DMS 273 (cell line): Measurements from ENCODE around the gene ISM1.

Experiments used
- DNase-seq: peaks from one replicate; lab custom pipeline; 2025; ENCODE audit not compliant: unreplicated experiment; lab: John Stamatoyannopoulos, UW

ISM1 gene

DNA sequence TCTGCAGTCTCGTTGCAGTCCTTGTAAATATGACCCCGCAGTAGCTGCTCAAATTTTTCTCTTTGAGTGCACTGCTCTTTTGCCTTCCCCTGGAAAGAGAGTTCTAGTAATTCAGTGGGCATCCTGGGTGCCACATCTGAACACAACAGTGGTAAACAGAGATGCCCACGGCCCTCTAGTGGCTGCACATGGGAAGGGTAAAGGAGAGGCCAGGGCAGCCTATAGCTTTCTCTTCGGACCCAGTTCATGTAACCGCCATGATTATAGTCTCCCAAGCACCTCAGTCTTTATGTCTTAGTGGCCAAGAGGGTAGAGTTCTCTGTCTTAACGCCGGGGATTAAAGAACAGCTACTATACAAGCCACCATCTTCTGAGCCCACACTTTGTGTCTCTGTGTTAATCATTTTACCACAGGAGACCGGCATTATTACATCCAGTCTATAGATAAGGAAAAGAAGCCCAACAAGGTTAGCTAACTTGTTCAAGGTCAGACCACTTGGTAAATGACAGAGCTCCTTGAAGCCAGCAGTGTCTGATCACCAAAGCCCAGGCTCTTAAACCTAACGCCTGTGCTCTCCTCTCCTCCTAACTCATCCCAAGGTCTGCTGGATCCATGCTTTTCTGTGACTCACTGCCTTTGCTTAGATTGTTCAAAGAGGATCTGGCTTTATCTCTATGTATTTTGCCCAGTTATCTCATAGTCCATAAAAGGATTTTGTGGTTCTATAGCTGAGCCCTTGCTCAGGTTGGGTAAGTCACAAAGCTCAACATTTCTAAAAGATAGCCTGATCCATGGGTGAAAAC is 81.8 kb downstream of the ISM1 start:
- DNase-seq = peak; percentile 62

DNA sequence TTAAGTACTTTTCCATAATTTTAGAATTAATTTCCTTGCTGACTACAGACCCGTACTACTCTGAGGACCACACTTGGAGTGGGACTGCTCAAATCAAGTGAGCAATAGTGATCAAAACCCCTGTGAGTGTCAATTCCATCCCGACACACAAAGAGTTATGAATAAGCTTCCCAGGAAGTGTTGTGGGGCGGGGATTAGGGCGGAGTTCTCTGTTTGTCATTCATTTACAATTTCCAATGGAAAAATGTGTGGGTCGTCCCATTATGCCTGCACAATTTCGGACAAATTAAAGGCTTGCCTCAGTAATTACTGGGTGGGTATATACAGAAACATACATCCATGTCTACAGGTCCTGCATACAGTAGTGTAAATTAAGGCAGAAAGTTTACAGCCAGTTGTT is 84.2 kb downstream of the ISM1 start:
- no peak for DNase-seq

DNA sequence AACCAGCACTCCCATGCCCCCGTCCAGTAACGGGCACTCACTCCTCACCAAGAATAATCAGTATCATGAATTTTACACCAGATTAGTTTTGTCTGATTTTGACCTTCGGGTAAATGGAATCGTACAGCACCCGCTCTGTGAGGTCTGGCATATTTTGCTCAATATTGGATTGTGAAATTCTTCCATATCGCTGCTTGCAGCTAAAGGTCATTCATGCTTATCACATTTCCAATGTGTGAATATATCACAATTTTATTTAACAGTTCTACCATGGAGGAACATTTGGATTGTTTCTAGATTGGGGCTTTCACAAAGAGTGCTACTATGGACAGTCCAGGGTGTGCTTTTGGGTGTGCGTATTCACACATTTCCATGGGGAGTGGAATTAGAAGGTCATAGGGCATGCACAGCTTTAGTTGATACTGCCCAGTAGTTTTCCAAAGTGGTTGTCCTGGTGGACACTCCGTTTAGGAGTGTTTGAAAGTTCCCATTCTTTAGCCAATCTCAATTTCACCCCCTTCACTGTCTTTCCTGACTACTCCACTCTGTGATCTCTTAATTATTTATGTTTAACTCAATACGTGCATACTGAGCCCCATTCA is 86.6 kb downstream of the ISM1 start:
- no peak for DNase-seq

DNA sequence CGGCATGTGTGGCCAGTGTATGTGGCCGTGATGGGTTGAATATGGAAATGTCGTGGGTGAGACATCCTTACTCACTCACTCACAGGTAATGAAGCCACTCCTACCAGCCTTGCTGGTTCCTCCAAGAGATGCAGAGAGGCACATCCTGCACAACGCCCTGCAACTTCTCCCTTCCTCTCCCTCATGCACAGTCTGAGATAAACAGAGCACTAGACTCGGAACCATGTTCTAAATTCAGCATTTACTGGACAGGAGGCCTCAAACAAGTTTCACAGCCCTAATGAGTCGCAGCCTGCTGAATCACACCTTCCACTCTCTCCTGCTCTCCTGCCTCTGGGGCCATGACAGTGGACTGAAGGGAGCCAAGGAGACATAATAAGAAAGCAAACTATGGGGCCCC is 91.2 kb downstream of the ISM1 start:
- DNase-seq = no peak

DNA sequence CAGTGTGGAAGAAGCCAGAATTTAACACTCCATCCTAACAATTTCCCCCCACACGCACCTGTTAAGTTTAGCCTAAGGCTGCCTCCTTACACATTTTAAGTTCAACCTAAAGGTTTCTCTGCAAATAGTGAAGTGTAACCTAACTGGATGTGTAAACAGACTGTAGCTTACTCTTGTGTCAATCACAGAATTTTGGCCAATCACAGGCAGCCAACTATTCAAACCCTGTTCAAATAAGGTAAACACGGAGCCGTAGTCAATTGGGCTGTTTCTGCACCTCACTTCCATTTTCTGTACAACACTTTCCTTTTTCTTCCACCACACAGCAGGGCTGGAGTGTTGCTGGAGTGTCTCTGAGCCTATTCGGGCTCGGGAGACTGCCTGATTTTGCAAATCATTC is 92.1 kb downstream of the ISM1 start:
- DNase-seq = no peak

DNA sequence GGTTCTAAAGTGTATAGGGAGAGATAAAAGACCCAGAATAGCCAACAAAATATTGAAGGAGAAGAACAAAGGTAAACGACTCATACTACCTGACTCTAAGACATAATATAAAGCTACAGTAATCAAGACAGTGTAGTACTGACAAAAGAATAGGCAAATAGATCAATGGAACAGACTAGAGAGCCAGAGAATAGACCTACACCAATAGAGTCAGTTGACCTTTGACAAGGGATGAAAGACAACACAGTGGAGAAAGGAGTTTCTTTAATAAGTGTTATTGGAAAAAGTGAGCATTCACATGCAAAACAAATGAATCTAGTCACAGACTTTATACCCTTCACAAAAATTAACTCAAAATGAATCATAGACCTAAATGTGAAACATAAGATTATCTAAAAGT is 96.4 kb downstream of the ISM1 start:
- DNase-seq = no peak

DNA sequence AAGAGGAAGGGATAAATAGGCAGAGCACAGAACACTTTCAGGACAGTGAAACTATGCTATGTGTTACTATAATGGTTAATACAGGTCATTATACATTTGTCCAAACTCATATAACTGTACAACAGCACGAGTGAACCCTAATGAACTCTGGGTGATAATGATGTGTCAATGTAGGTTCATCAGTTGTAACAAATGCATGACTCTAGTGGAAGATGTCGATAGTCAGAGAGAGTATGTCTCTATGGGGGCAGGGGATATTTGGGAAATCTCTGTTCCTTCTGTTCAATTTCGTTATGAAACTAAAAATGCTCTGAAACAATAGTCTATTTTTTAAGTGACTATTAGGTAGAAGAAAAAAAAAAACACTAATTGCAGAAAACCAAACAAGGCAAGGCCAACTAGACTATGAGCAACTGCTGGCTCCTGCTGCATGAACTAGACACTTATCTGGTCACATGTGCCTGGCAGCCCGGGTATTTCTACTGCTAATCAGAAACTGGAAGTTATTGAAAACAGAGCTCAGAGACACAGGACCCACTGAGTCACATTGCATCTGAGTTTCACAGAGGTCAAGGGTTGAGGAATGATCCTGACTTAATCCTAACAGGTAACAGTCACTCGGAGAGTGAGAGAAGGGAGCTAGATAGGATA is 97.9 kb downstream of the ISM1 start:
- DNase-seq = no peak

DNA sequence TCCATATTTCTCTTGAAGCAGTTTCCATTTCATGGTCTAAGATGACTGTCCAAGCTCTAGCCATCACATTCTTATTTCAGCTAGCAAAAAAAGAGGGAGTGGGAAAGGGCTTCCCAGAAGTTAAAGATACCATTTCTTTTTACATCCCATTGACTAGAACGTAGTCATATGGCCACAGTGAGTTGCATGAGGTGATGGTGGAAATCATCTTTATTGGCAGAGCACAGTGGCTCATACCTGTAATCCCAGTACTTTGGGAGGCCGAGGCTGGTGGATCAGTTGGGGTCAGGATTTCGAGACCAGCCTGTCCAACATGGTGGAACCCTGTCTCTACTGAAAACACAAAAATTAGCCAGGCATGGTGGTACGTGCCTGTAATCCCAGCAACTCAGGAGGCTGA is 99.6 kb downstream of the ISM1 start:
- no peak for DNase-seq

DNA sequence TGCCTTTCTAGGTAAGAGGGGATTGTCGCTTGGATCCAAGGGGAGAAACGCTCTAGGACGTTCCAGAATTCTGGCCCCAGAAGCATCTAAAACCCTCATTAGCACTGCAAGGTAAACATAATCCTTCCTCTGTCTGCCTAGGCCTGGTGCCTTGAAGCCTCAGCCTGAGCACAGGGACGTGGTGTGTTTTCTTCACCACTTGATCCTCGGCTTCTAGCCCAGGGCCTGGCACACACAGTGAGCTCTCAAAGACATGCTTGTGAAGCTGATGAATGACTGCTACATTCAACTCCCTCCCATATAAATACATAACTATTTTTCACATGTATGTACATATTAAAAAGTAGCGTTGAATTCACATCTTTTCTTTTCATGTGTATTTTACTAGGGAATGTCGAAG is 100.3 kb downstream of the ISM1 start:
- DNase-seq = no peak

DNA sequence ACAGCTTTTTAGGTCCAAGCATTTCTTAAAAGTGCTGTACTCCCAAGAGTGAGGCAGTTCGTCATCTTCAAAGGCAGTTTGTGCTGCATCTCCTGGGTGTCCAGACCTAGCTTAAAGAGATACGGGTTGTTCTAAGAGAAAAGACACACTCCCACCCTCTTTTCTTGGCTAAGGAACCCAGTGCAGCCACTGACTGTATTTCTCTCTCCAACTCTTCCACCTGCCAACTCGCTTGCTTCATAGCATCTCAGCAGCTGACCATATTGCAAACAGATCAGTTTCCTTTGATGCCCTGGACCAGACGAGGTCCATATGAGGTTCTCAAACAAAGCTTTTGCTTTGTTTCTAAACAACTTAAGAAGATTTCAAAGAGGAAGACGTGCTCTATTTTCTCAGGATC is 101.1 kb downstream of the ISM1 start:
- DNase-seq = no peak

DNA sequence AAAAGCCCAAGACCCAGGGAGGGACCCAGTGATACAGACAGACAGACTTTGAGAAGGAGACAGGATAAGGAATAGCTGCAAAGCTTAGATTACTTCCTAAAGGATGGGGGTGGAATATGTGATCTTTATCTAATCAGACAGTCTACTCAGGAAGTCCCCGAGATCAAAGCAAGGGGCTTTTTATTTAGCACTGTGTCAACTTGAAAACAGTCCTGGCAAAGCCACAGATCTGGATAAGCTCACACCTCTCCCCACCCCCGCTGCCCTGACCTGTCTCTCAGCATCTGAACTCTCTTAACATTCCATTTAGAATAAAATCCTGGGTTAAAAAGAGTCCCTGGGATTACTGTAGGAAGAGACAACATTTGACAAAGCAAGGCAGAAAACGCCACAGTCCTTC is 101.5 kb downstream of the ISM1 start:
- no peak for DNase-seq

DNA sequence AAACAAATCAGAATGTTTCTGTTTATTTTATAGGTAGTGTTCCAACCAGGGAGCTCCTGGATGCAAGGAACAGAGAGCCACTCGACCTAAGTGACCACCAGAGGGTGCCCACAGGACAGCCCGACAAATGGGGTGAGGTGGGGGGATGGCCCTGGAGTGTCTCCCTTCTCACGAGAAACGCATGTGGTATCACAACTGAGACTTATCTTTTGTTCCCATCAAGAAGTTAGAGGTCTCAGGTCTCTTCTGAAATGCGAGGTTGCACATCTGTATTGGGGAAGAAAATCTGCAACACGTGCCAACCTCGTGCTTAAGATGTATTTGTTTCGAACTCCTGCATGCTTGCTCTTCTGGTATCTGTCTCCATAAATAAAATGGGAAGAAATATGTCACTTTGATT is 104.0 kb downstream of the ISM1 start:
- peak; percentile 45 for DNase-seq

DNA sequence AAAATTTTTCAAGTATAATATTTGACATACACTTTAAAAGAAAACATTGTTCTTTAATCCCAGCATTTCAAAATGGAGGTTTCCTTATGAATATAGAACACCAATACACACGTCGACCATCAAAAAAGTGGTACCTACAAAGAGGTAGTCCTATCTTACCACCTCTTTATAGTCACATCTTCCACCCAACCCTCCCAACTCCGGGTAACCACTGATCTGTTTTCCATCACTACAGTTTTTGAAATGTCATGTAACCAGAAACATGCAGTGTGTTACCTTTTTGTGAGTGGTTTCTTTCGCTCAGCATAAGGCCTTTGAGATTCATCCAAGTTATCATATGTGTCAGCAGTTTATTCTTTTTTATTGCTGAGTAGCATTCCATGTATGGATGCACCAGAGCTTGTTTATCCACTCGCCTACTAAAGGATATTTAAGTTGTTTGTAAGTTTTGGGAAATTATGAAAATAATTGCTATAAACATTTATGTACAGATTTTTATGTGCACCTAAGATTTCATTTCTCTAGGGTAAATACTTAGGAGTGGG is 104.8 kb downstream of the ISM1 start:
- DNase-seq = no peak

DNA sequence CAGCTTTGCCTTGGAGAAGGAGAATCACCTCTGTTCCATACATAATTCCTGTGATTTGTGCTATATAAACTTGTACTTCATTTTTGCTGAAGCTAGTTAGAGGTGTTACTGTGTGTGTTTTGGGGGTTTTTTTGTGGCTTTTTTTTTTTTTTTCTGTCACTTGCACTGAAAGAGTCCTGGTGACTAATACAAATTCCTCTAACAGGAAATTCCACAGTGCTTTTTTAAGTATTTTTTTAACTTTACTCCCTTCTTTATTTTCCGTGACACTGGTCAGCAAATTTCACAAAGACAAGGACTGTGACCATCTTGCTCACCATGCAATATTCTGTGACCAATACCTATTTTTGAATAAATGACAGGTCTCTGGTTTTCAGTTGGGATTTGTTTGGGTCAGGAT is 110.5 kb downstream of the ISM1 start:
- no peak for DNase-seq

DNA sequence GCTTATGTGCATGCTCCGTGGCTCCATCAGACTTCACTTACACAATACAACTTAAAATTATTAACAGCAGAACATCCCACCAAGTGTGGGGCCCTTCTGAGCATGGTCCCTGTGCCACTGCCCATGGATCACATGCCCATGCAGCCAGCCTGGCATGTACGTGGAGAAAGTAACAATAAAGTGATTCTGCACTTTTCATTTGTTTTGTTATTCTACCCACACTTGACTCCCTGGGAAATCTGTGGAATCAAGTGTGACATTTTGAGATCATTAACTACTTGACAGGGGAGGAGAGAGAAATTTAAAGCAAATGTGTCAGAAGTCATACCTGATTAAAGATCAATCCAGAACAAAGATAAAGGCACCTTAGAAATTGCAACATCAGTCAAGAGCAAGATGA is 112.0 kb downstream of the ISM1 start:
- DNase-seq = no peak

DNA sequence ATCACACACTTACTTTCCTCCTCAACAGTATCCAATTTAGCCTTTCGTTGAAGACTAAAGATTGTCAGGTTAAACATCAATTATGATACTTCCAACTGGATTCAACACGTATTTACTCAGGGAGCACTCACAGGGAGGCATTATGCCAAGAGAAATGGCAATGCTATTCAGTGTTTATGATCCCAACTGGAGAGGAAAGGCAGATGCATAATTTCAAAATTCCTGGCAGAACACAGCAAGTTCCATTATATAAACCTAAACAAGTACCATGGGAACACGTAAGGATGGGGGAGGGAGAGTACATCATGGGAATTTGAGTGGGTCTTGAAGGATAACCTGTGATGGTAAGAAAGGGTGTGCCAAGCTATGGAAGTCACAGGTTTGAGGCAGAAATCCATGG is 112.7 kb downstream of the ISM1 start:
- DNase-seq = no peak

DNA sequence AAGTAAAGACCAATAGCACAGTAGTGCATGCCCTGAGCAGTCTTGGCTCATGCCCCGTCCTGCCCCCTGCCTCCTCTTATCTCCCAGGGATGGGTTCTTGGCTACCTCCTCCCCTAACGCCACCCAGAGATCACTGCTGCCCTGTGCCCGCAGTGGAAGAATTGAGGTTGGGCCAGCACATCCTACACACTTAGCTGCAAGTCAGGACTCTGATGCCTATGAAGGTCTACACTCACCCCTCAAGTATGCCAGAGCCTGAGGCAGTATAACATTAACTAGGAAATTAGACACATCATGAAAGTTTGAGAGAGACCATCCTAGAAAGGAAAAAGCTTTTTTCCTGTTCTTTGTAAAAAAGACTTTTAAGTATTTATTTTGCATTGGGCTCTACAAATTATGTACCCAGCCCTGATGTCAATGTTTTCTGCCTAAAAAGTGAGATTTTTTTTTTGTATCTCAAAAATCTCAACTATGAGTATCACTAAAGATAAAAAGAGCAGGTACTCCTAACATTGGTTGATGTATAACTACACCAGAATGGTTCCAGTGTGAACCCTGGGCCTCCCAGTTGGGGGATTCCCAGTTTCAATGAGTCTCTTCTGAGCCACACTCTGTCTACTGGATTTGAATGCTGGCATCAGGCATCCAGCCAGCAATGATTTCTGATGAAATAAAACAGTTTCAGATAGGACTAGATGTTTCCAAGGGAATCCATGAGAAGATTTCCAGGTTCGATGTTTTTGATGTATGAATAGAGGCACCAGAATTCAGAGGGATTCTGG is 115.4 kb downstream of the ISM1 start:
- no peak for DNase-seq

DNA sequence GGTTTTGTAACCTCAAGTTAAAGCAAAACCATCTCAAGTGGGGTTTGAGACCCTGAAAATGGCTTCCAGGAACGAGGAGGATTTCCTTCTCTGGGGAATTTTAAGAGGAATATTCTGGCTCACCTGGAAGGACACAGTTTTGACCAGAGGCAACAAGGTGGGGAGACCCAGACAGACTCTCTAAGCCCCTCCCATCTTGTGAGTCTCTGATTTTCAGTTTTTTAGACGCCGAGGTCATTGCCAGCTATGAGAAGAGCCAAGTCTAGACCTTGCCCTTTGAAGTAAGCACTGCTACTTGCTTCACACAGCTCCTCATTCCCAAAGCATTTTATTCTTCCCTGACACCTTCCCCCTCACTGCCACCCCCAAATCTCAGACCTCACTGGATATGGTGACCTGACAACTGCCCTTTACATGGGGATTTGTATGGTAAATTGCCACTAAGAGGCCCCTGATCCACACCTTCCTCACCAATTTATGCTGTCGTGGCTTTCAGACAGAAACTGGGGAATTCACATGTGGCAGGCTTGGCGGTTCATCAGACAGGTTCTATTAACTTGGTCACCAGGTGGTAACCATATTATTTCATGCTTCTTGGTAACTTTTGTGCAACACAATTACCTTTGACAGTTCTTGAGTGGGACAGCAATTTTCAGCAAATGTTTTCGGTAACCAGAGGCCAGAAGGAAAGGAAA is 116.2 kb downstream of the ISM1 start:
- DNase-seq = no peak

DNA sequence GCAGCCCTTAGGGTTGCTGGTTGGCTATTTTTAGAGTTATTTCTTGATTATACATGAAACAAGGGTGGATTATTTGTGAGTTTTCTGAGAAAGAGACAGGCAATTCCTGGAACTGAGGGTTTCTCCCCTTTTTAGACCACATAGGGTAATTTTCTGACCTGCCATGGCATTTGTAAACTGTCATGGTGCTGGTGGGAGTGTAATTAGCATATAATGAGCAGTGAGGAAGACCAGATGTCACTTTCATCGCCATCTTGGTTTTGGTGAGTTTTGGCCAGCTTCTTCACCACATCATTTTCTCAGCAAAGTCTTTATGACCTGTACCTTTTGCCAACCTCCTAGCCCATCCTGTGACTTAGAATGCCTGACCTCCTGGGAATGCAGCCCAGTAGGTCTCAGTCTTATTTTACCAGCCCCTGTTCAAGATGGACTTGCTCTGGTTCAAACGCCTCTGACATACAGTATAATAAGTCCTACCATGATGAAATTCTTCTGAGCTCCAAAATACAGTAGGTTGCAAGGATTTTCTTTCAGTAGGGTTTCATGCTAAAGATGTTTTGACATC is 117.1 kb downstream of the ISM1 start:
- DNase-seq = no peak

DNA sequence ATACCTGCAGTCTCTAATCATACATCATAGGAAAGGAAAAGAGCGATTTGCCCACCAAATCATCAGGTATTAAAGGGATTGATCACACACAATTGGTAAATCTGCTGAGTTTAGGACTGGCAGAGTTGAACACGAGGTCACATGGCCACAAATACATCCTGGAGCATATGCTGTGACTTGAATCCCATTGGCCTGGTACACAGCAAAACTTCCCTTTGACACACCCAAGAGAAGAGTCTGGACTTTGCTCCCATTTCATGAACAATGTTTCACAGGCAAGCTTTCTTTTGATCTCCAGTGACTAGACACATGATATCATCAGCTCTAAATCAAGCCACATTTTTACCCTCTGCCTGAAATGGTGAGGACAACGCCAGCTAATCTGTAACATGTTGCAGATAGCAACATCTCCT is 117.9 kb downstream of the ISM1 start:
- no peak for DNase-seq
